ENCODE results near the gene MSI2. TPM values are rescaled to one million over a fixed set of nuclear protein-coding genes. Genes with fewer than 3 reads are reported as not detected.

Gene MSI2
- total RNA-seq, 1 donor from 2014 or later, result 60.6 TPM

DNA sequence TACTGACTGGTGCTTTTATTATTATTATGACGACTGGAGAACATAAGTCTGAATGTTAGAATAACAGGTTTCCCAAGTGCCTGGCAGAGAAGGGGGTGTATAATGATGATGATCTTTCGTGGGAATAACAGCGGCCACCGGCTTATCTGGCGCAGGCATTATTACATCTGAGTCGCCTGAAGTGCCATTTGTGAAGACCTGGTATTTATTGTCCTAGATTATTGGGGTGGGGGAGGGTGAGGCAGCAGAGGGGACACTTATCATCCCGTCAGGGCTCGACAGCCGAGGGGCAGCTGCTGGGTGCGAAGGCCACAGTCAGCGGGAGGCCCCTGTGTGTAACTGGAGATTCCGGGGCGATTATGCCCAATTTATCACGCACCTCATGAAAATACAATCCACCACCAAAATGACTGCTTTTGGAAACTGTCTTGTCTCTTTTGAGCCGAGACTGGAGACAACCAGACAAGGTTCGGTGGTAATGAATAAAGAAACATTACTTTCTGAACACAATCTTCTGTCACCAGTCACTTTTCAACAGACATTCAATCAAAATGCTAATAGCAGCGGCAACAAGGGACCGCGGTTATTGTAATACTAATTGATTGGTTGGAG is 289.5 kb downstream of the MSI2 start:
- Mint-ChIP-seq H3K4me3 (ENCODE audit: unreplicated experiment) (no peak overlapping the region), H3K27me3 (ENCODE audit: unreplicated experiment) (peaks cover 6% of the 10 kb centered on the region), H3K4me1 (ENCODE audit: unreplicated experiment) (peaks cover 13% of the 10 kb centered on the region), H3K27ac (ENCODE audit: unreplicated experiment) (no peak overlapping the region), H3K36me3 (ENCODE audit: low read depth, unreplicated experiment) (no peaks in the 10 kb centered on the region), H3K9me3 (ENCODE audit: unreplicated experiment) (no peaks in the 10 kb centered on the region)
- no peak for DNase-seq (ENCODE audit: low spot score)
- TF ChIP-seq, protein P1, sequence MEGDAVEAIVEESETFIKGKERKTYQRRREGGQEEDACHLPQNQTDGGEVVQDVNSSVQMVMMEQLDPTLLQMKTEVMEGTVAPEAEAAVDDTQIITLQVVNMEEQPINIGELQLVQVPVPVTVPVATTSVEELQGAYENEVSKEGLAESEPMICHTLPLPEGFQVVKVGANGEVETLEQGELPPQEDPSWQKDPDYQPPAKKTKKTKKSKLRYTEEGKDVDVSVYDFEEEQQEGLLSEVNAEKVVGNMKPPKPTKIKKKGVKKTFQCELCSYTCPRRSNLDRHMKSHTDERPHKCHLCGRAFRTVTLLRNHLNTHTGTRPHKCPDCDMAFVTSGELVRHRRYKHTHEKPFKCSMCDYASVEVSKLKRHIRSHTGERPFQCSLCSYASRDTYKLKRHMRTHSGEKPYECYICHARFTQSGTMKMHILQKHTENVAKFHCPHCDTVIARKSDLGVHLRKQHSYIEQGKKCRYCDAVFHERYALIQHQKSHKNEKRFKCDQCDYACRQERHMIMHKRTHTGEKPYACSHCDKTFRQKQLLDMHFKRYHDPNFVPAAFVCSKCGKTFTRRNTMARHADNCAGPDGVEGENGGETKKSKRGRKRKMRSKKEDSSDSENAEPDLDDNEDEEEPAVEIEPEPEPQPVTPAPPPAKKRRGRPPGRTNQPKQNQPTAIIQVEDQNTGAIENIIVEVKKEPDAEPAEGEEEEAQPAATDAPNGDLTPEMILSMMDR (IDR thresholded peaks at IDR 0.05; ENCODE audit: unreplicated experiment), result no peak

DNA sequence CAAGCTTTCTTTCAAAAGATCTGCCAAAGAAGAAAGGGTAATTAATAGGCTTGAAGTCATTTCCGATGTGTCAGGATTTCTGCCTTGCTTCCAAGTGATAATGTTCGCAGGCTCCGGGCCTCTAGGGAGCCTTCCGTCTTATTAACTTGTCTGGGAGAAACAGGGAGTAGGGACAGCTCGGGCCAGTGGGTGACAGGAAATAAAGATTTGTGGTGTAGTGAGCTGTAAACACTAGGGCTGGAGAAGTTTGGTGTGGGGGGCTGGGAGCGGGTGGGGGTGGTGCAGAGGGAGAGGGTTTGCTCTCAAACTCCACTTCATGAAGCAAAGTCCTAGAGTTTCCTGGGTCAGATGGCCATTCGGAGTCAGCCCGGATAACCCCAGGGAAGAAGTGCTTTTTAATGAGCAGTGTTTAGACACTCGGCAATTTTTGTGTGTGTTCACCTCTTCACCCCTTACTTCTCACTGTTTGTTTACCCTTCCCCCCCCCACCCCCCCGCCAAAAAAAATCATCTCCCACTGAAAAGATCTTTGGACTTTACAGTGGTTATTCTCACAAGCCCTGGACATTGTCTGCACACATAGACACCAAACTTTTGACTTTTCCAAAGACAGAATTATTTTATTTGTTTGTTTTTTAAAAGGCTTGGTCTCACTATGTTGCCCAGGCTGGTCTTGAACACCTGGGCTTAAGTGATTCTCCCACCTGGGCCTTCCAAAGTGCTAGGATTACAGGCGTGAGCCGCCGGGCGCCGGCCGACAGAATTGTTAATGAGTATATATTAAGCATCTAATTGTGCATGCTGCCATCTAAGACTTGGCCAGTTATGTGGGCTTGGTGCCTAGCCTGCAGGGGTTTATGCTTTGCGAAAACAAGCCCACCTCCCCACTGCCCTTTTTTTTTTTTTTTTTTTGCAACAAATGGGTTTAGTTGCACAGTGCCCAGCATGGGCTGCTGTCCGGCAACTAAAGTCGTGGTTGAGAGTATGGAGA is 292.4 kb downstream of the MSI2 start:
- H3K9me3 Mint-ChIP-seq (ENCODE audit: unreplicated experiment), result no peaks in the 10 kb centered on the region
- peaks cover 7% of the 10 kb centered on the region for H3K27me3 Mint-ChIP-seq (ENCODE audit: unreplicated experiment)
- no peak overlapping the region for H3K4me3 Mint-ChIP-seq (ENCODE audit: unreplicated experiment)
- TF ChIP-seq, protein P1 (IDR thresholded peaks at IDR 0.05; ENCODE audit: unreplicated experiment), result no peak
- DNase-seq (ENCODE audit: low spot score), result no peak
- no peaks in the 10 kb centered on the region for H3K36me3 Mint-ChIP-seq (ENCODE audit: low read depth, unreplicated experiment)
- peaks cover 15% of the 10 kb centered on the region for H3K4me1 Mint-ChIP-seq (ENCODE audit: unreplicated experiment)
- no peak overlapping the region for H3K27ac Mint-ChIP-seq (ENCODE audit: unreplicated experiment)

DNA sequence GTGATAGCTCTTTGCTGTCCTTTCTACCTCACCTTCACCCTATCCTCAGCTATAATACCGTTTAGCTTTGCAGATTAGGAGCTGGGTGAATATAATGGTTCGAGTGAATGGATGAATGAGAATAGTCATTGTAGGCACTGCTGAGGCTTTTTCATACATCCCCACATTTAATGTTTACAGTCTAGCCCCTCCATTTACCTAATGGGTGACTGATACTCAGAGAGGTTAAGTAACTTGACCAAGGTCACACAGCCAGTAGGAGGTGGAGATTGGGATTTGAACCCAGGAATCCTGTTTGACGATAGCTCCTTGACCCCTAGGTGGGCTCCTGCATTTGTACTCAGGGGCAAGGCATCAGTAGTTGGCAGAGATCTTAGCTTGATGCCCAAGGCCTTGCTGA is 293.1 kb downstream of the MSI2 start:
- DNase-seq (ENCODE audit: low spot score), result no peak
- Mint-ChIP-seq H3K4me1 (ENCODE audit: unreplicated experiment) (peaks cover 18% of the 10 kb centered on the region), H3K27me3 (ENCODE audit: unreplicated experiment) (peaks cover 7% of the 10 kb centered on the region), H3K36me3 (ENCODE audit: low read depth, unreplicated experiment) (no peaks in the 10 kb centered on the region), H3K27ac (ENCODE audit: unreplicated experiment) (no peak overlapping the region), H3K4me3 (ENCODE audit: unreplicated experiment) (no peak overlapping the region), H3K9me3 (ENCODE audit: unreplicated experiment) (no peaks in the 10 kb centered on the region)
- TF ChIP-seq, protein P1 (IDR thresholded peaks at IDR 0.05; ENCODE audit: unreplicated experiment), result no peak

DNA sequence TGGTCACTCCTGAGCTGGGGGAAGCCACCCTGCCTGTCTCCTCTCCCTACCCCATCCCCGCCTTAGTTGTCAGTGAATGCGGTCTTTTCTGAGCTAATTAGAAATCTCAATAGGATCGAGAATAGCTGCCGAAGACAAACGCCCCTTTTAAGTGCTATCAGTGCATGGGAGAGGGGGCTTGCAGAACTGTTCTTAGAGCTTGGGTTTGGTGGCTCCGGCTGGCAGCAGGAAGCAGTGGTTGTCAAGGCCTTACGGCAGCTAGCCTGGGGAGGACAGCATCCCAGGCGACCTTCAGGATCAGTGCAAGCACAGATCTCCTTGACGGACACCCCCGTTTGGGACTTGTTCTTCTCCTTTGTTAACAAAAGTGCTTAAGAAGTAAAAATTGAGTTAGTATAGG is 293.7 kb downstream of the MSI2 start:
- DNase-seq (ENCODE audit: low spot score), result no peak
- no peaks in the 10 kb centered on the region for H3K36me3 Mint-ChIP-seq (ENCODE audit: low read depth, unreplicated experiment)
- no peak overlapping the region for H3K4me3 Mint-ChIP-seq (ENCODE audit: unreplicated experiment)
- peaks cover 7% of the 10 kb centered on the region for H3K27me3 Mint-ChIP-seq (ENCODE audit: unreplicated experiment)
- no peaks in the 10 kb centered on the region for H3K9me3 Mint-ChIP-seq (ENCODE audit: unreplicated experiment)
- TF ChIP-seq, protein P1 (IDR thresholded peaks at IDR 0.05; ENCODE audit: unreplicated experiment), result no peak
- no peak overlapping the region for H3K27ac Mint-ChIP-seq (ENCODE audit: unreplicated experiment)
- peaks cover 19% of the 10 kb centered on the region for H3K4me1 Mint-ChIP-seq (ENCODE audit: unreplicated experiment)

All from endothelial cell (in vitro differentiated cells).